GM10847 (cell line): ENCODE measurements around the gene VTI1A.

Experiments
- POLR2A ChIP-seq: IDR thresholded peaks from 2 replicates; pipeline ENCODE4 v1.6.1; 2011; ENCODE audit not compliant: insufficient read length; ENCODE audit errors: extremely low read depth

The VTI1A gene

GRCh38 chr10:112746329-112746728, 299.3 kb downstream of the VTI1A start:
- no peak for TF ChIP-seq POLR2A

- no peak for TF ChIP-seq POLR2A
These were observed 303.6 kb downstream of the VTI1A start for GRCh38 chr10:112750427-112751167.

- no peak for TF ChIP-seq POLR2A
These were observed 304.6 kb downstream of the VTI1A start for GRCh38 chr10:112751651-112752050.

GRCh38 chr10:112752288-112752687, 305.3 kb downstream of the VTI1A start:
- no peak for TF ChIP-seq POLR2A

- TF ChIP-seq POLR2A: no peak
These were observed 307.0 kb downstream of the VTI1A start for GRCh38 chr10:112753961-112754411.

- no peak for TF ChIP-seq POLR2A
These were observed 308.6 kb downstream of the VTI1A start for GRCh38 chr10:112755446-112756234.

- TF ChIP-seq POLR2A: no peak
These were observed 309.2 kb downstream of the VTI1A start for GRCh38 chr10:112756235-112756527.

GRCh38 chr10:112758961-112759360, 311.9 kb downstream of the VTI1A start:
- TF ChIP-seq POLR2A: no peak

GRCh38 chr10:112759496-112759895, 312.5 kb downstream of the VTI1A start:
- TF ChIP-seq POLR2A: no peak

- no peak for TF ChIP-seq POLR2A
These were observed 314.2 kb downstream of the VTI1A start for GRCh38 chr10:112761256-112761655.

GRCh38 chr10:112763916-112764520, 317.0 kb downstream of the VTI1A start:
- TF ChIP-seq POLR2A: no peak

- no peak for TF ChIP-seq POLR2A
These were observed 318.8 kb downstream of the VTI1A start for GRCh38 chr10:112765717-112766235.

- TF ChIP-seq POLR2A: no peak
These were observed 319.6 kb downstream of the VTI1A start for GRCh38 chr10:112766636-112767035.

- TF ChIP-seq POLR2A: no peak
These were observed 320.1 kb downstream of the VTI1A start for GRCh38 chr10:112767156-112767555.

GRCh38 chr10:112768121-112768520, 321.1 kb downstream of the VTI1A start:
- TF ChIP-seq POLR2A: no peak

GRCh38 chr10:112769081-112769480, 322.1 kb downstream of the VTI1A start:
- no peak for TF ChIP-seq POLR2A
